SK-N-SH (cell line): ENCODE data around the gene CXCL9.

ENCODE experiments used
- CHD2 ChIP-seq: fragments of 150-350 bp; IDR thresholded peaks from 2 replicates; pipeline ENCODE4 v1.6.1; 2018; ENCODE audit warnings: low read length; ENCODE audit not compliant: partially characterized antibody
- ELF1 ChIP-seq: IDR thresholded peaks from 2 replicates; pipeline ENCODE4 v1.4.0; 2012
- EZH2phosphoT487 ChIP-seq: fragments of 200-600 bp; sonication (generic); IDR thresholded peaks from 2 replicates; pipeline ENCODE4 v1.6.1; 2017; ENCODE audit warnings: low read depth, mixed run types, mild to moderate bottlenecking, antibody characterized with exemption, moderate library complexity, borderline replicate concordance
- JUND ChIP-seq: IDR thresholded peaks from 2 replicates; pipeline ENCODE4 v1.4.0; 2012
- NFIC ChIP-seq: IDR thresholded peaks from 2 replicates; pipeline ENCODE4 v1.4.0; 2012; ENCODE audit warnings: borderline replicate concordance
- POLR2AphosphoS5 ChIP-seq: IDR thresholded peaks from 2 replicates; pipeline ENCODE4 v1.6.1; 2012; ENCODE audit warnings: low read depth, low read length
- REST ChIP-seq: IDR thresholded peaks from 2 replicates; pipeline ENCODE4 v1.6.1; 2012; ENCODE audit warnings: mild to moderate bottlenecking, low read depth, low read length, moderate library complexity
- RFX5 ChIP-seq: IDR thresholded peaks from 2 replicates; pipeline ENCODE4 v1.6.1; 2012; ENCODE audit warnings: mild to moderate bottlenecking, improper control_type of control experiment, low read length
- RXRA ChIP-seq: IDR thresholded peaks from 2 replicates; pipeline ENCODE4 v1.4.0; 2012; ENCODE audit warnings: low read depth, mild to moderate bottlenecking, borderline replicate concordance
- TAF1 ChIP-seq: IDR thresholded peaks from 2 replicates; pipeline ENCODE4 v1.6.1; 2012; ENCODE audit warnings: low read depth, mild to moderate bottlenecking, low read length, moderate library complexity, borderline replicate concordance
- YY1 ChIP-seq: IDR thresholded peaks from 2 replicates; pipeline ENCODE4 v1.4.0; 2012; ENCODE audit warnings: low read depth, mild to moderate bottlenecking
- TF ChIP-seq, protein P1 (sequence below): IDR thresholded peaks from 2 replicates; pipeline ENCODE4 v1.4.0; 2012; ENCODE audit warnings: low read depth
- TF ChIP-seq, protein P2 (sequence below): fragments of 200-600 bp; sonication (generic); IDR thresholded peaks from 2 replicates; pipeline ENCODE4 v1.6.1; 2017; ENCODE audit warnings: antibody characterized with exemption, mild to moderate bottlenecking, moderate library complexity
- TF ChIP-seq, protein P3 (sequence below): IDR thresholded peaks from 2 replicates; pipeline ENCODE4 v1.4.0; 2012; ENCODE audit warnings: low read depth, borderline replicate concordance

DNA sequence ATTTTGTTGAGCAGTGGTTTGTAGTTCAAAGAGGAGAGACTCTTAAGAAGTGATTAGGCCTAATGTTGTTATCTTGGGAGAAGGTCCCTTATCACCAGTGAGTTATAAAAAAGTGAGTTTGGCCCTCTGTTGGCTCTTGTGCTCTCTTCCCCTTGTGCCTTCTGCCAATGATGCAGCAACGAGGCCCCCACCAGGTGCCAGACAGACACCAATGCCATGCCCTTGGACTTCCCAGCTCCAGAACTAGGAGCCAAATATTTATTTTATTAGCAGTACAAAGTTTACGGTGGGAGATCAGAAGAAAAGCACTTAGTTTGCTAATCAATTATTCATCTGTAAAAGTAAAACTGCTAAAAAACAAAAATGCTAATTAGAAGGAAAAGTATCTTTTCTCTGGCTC lies 43.8 kb downstream of the CXCL9 start:
- TF ChIP-seq YY1: no peak
- no peak for TF ChIP-seq RFX5
- TF ChIP-seq TAF1: no peak
- TF ChIP-seq JUND: no peak
- TF ChIP-seq, protein P1, sequence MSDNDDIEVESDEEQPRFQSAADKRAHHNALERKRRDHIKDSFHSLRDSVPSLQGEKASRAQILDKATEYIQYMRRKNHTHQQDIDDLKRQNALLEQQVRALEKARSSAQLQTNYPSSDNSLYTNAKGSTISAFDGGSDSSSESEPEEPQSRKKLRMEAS: no peak
- no peak for TF ChIP-seq REST
- TF ChIP-seq, protein P2, sequence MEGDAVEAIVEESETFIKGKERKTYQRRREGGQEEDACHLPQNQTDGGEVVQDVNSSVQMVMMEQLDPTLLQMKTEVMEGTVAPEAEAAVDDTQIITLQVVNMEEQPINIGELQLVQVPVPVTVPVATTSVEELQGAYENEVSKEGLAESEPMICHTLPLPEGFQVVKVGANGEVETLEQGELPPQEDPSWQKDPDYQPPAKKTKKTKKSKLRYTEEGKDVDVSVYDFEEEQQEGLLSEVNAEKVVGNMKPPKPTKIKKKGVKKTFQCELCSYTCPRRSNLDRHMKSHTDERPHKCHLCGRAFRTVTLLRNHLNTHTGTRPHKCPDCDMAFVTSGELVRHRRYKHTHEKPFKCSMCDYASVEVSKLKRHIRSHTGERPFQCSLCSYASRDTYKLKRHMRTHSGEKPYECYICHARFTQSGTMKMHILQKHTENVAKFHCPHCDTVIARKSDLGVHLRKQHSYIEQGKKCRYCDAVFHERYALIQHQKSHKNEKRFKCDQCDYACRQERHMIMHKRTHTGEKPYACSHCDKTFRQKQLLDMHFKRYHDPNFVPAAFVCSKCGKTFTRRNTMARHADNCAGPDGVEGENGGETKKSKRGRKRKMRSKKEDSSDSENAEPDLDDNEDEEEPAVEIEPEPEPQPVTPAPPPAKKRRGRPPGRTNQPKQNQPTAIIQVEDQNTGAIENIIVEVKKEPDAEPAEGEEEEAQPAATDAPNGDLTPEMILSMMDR: no peak
- no peak for TF ChIP-seq EZH2phosphoT487
- TF ChIP-seq CHD2: no peak
- TF ChIP-seq NFIC: no peak
- no peak for TF ChIP-seq POLR2AphosphoS5
- TF ChIP-seq RXRA: no peak
- no peak for TF ChIP-seq ELF1
- TF ChIP-seq, protein P3, sequence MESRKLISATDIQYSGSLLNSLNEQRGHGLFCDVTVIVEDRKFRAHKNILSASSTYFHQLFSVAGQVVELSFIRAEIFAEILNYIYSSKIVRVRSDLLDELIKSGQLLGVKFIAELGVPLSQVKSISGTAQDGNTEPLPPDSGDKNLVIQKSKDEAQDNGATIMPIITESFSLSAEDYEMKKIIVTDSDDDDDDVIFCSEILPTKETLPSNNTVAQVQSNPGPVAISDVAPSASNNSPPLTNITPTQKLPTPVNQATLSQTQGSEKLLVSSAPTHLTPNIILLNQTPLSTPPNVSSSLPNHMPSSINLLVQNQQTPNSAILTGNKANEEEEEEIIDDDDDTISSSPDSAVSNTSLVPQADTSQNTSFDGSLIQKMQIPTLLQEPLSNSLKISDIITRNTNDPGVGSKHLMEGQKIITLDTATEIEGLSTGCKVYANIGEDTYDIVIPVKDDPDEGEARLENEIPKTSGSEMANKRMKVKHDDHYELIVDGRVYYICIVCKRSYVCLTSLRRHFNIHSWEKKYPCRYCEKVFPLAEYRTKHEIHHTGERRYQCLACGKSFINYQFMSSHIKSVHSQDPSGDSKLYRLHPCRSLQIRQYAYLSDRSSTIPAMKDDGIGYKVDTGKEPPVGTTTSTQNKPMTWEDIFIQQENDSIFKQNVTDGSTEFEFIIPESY: no peak
